ENCODE data around the gene NETO2. TPM values are rescaled to one million over a fixed set of nuclear protein-coding genes. Genes with fewer than 3 reads are reported as not detected.

The NETO2 gene
- total RNA-seq, 1 experiment from 2014 or later, result 28.6 TPM

GRCh38 chr16:47029724-47030123 is 114.0 kb downstream of the NETO2 start:
- peaks cover 1% of the 10 kb centered on the region; the same call in 1 of the 2 replicates for H3K27me3 Mint-ChIP-seq (ENCODE audit: low read depth)
- no peak overlapping the region for H2BK12ac ChIP-seq (ENCODE audit: insufficient read length, low read depth, low read length)
- WGBS (ENCODE audit: extremely low coverage, insufficient read length, low lambda C conversion rate), result no CpG with 5 or more reads among the region's 3 CpGs
- peaks cover 2% of the 10 kb centered on the region in 2 experiments; a peak in 2 of 4 replicates for H3K4me1 Mint-ChIP-seq
- H3K27ac Mint-ChIP-seq, result no peak overlapping the region
- H3K4me2 ChIP-seq (ENCODE audit: insufficient read depth, insufficient read length, low read length), result no peak overlapping the region
- no peaks in the 10 kb centered on the region for H4K20me1 ChIP-seq (ENCODE audit: control insufficient read depth, insufficient read depth, insufficient read length)
- H3K4me1 ChIP-seq (ENCODE audit: insufficient read depth, low read length), result no peaks in the 10 kb centered on the region
- no peak overlapping the region for H2AFZ ChIP-seq (ENCODE audit: low read length)
- no peak overlapping the region for H3K9ac ChIP-seq (ENCODE audit: extremely low read depth, insufficient read length, low read length)
- no peak overlapping the region for H2BK120ac ChIP-seq (ENCODE audit: low read depth, low read length, poor library complexity, severe bottlenecking)
- H3T11ph ChIP-seq (ENCODE audit: low read length), result no peak overlapping the region
- H3K79me1 ChIP-seq (ENCODE audit: insufficient read depth, low read depth, low read length, poor library complexity, severe bottlenecking), result no peaks in the 10 kb centered on the region
- no peak overlapping the region for H2AK5ac ChIP-seq (ENCODE audit: insufficient read length, low read length)
- no peaks in the 10 kb centered on the region for H3K79me2 ChIP-seq (ENCODE audit: insufficient read depth, low read length)
- no peak overlapping the region for H3K4ac ChIP-seq (ENCODE audit: low read depth, low read length)
- H3K56ac ChIP-seq (ENCODE audit: insufficient read length, low read depth, low read length), result no peak overlapping the region
- no peak for DNase-seq
- no peak for TF ChIP-seq CTCF (conservative IDR thresholded peaks at IDR 0.05)
- no peak overlapping the region for H4K91ac ChIP-seq (ENCODE audit: insufficient read length, low read depth, low read length)
- no peaks in the 10 kb centered on the region for H3K27me3 ChIP-seq (ENCODE audit: insufficient read depth, low read length)
- H2BK20ac ChIP-seq (ENCODE audit: low read depth, low read length, poor library complexity, severe bottlenecking), result no peak overlapping the region
- H3K4me3 Mint-ChIP-seq, result no peak overlapping the region
- H3K23ac ChIP-seq (ENCODE audit: insufficient read length, low read depth, low read length), result no peak overlapping the region
- H2BK5ac ChIP-seq (ENCODE audit: insufficient read length, low read length), result no peak overlapping the region
- H3K14ac ChIP-seq (ENCODE audit: insufficient read depth, low read length), result no peak overlapping the region
- H2BK15ac ChIP-seq (ENCODE audit: low read depth, low read length), result no peak overlapping the region
- no peak overlapping the region for H4K5ac ChIP-seq (ENCODE audit: insufficient read length, low read depth, low read length)
- no peak overlapping the region for H4K8ac ChIP-seq (replicated peaks; ENCODE audit: insufficient read length, low read depth, low read length)
- no peaks in the 10 kb centered on the region for H3K9me3 Mint-ChIP-seq
- no peak overlapping the region for H3K27ac ChIP-seq (ENCODE audit: insufficient read length, low read depth, low read length)
- no peaks in the 10 kb centered on the region for H3K36me3 Mint-ChIP-seq (ENCODE audit: insufficient read depth in 1 of 3, low read depth in 3 of 3)
- H3K18ac ChIP-seq (ENCODE audit: insufficient read length, low read depth, low read length), result no peak overlapping the region
- no peaks in the 10 kb centered on the region for H3K23me2 ChIP-seq (ENCODE audit: insufficient read length, low read depth, low read length, poor library complexity, severe bottlenecking)
- no peaks in the 10 kb centered on the region for H3K9me3 ChIP-seq (ENCODE audit: control insufficient read depth, low read depth, low read length)

Data from H9 (cell line).